Measurements from ENCODE around the gene GPR75. TPM values are rescaled to one million over a fixed set of nuclear protein-coding genes. Genes with fewer than 3 reads are reported as not detected.

GPR75 gene
- total RNA-seq, 1 donor from 2014 or later = 0.52 TPM

GRCh38 chr2:53811601-53812000 is 48.2 kb downstream of the GPR75 start:
- no peak for DNase-seq (ENCODE audit: low read depth)
- TF ChIP-seq, protein P1, sequence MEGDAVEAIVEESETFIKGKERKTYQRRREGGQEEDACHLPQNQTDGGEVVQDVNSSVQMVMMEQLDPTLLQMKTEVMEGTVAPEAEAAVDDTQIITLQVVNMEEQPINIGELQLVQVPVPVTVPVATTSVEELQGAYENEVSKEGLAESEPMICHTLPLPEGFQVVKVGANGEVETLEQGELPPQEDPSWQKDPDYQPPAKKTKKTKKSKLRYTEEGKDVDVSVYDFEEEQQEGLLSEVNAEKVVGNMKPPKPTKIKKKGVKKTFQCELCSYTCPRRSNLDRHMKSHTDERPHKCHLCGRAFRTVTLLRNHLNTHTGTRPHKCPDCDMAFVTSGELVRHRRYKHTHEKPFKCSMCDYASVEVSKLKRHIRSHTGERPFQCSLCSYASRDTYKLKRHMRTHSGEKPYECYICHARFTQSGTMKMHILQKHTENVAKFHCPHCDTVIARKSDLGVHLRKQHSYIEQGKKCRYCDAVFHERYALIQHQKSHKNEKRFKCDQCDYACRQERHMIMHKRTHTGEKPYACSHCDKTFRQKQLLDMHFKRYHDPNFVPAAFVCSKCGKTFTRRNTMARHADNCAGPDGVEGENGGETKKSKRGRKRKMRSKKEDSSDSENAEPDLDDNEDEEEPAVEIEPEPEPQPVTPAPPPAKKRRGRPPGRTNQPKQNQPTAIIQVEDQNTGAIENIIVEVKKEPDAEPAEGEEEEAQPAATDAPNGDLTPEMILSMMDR (conservative IDR thresholded peaks at IDR 0.05; ENCODE audit: low read depth, low read length) = no peak
- H3K4me3 ChIP-seq (ENCODE audit: low read depth, low read length) = no peak overlapping the region

Other genes with a start within 250 kb of the GPR75 start
- 10.3 and 21.1 TPM in 2 replicates for gene CHAC2, start 92.2 kb downstream of the GPR75 start, total RNA-seq
- gene ASB3, start 73.0 kb downstream of the GPR75 start, total RNA-seq = 11.8 and 12.0 TPM in 2 replicates
- 74.9 and 94.1 TPM in 2 replicates for gene ERLEC1, start 72.9 kb downstream of the GPR75 start, total RNA-seq
- 18.7 and 27.9 TPM in 2 replicates for gene PSME4, start 111.0 kb upstream of the GPR75 start, total RNA-seq

Data from epithelial cell of proximal tubule (primary cell).